HEK293T (cell line): ENCODE measurements around the gene EIF4E2.

Experiments used
- FOXM1 ChIP-seq: fragments of 450-650 bp; IDR thresholded peaks from 2 replicates; pipeline ENCODE4 v1.6.1; 2017; ENCODE audit warnings: mild to moderate bottlenecking, borderline replicate concordance
- L3MBTL2 ChIP-seq: fragments of 450-650 bp; conservative IDR thresholded peaks from 2 replicates; pipeline ENCODE4 v1.6.1; 2016; ENCODE audit warnings: mild to moderate bottlenecking
- SP1 ChIP-seq: fragments of 450-650 bp; IDR thresholded peaks from 2 replicates; pipeline ENCODE4 v1.6.1; 2017
- SUZ12 ChIP-seq: fragments of 450-650 bp; IDR thresholded peaks from 2 replicates; pipeline ENCODE4 v1.6.1; 2016; ENCODE audit warnings: mild to moderate bottlenecking

DNA sequence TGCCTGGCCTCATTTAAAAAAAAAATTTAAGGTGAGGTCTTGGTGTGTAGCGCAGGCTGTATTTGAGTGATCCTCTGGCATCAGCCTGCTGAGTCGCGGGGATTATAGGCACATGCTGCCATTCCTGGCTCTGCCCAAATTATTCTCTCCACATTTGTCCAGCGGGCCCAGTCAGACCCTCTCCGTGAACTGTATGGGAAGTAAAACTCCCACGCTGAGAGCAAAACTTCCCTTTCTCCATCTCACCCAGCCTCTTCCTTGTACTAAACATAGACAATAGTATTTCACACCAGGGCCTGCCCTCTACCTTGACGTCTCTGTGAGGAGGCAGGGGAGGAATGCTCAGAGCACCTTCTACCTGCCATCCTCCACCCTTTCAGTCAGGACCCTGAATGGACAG is 37.0 kb downstream of the EIF4E2 start:
- TF ChIP-seq SUZ12 (no peak), SP1 (no peak), L3MBTL2 (no peak), FOXM1 (no peak)
